ENCODE data around the gene CR1L. TPM values are rescaled to one million over a fixed set of nuclear protein-coding genes. Genes with fewer than 3 reads are reported as not detected.
"Not testable (repeated sequence)": the region's sequence is repeated elsewhere in the genome, so short reads cannot be mapped to it uniquely, and the experiment has no call there.

The CR1L gene
- total RNA-seq, 1 experiment from 2014 or later: not detected

DNA sequence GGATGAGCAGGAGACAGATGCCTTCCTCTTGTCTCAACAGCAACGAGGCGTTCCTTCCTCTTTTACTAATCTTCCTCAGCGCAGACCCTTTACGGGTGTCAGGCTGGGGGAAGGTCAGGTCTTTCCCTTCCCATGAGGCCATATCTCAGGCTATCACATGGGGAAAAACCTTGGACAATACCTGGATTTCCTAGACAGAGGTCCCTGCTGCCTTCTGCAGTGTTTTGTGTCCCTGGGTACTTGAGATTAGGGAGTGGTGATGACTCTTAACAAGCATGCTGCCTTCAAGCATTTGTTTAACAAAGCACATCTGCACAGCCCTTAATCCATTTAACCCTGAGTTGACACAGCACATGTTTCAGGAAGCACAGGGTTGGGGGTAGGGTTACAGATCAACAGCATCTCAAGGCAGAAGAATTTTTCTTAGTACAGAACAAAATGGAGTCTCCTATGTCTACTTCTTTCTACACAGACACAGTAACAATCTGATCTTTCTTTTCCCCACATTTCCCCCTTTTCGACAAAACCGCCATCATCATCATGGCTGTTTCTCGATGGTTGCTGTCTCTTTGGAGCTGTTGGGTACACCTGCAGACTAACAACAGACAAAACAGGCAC, 9.3 kb upstream of the CR1L start:
- H4K20me1 ChIP-seq (ENCODE audit: insufficient read depth); intact Hi-C loops (cut with micrococcal nuclease; ENCODE audit: unreplicated experiment); H3K4me1 ChIP-seq (replicated peaks; ENCODE audit: insufficient read depth); H3K36me3 ChIP-seq (ENCODE audit: low read depth); H3K79me2 ChIP-seq (ENCODE audit: low read depth); H3K27ac ChIP-seq; H3K4me3 ChIP-seq; H3K9me3 ChIP-seq (ENCODE audit: insufficient read depth, low read depth); H3K4me2 ChIP-seq; H2AFZ ChIP-seq; H3K9me2 ChIP-seq (ENCODE audit: insufficient read depth); POLR2A ChIA-PET (ENCODE audit: unreplicated experiment); CTCF ChIA-PET; DNase-seq; BruUV-seq (replicated peaks); H3F3A ChIP-seq (ENCODE audit: insufficient read depth, low read depth); H3K27me3 ChIP-seq (ENCODE audit: insufficient read depth, low read depth): not testable (repeated sequence)

DNA sequence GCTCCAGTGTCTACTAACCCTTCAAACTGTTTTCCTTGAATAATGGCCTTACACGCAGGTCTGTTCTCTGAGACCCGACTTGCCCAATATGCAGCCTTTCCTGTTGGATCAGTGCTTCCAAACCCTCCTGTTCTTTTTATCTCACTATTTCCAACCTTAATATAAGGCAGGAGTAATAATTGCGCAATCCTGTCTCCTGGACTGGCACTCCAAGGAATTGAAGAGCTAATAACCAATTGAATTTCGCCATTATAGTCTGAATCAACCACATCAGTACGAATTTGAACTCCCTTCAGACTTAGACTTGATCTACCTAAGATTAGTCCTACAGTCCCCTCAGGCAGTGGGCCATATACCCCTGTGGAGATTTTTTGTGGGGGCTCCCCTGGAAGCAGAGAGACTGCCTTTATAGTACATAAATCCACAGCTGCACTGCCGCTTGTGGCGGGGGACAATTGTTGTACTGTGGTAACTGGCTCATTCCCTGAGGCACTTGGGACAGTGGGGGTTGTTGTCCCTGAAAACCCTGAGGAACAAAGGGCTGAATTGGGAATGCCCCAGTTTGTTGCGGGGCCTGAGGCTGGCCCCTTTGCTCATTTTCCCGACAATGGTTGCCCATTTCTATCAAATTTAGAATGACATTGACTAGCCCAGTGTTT, 6.3 kb upstream of the CR1L start:
- H3K36me3 ChIP-seq (ENCODE audit: low read depth); H3F3A ChIP-seq (ENCODE audit: insufficient read depth, low read depth); H3K4me2 ChIP-seq; H2AFZ ChIP-seq; H3K9me3 ChIP-seq (ENCODE audit: insufficient read depth, low read depth); intact Hi-C loops (cut with micrococcal nuclease; ENCODE audit: unreplicated experiment); H3K4me3 ChIP-seq; H3K27ac ChIP-seq; POLR2A ChIA-PET (ENCODE audit: unreplicated experiment); H3K79me2 ChIP-seq (ENCODE audit: low read depth); H3K4me1 ChIP-seq (replicated peaks; ENCODE audit: insufficient read depth); H3K9me2 ChIP-seq (ENCODE audit: insufficient read depth); BruUV-seq (replicated peaks); H4K20me1 ChIP-seq (ENCODE audit: insufficient read depth); CTCF ChIA-PET; H3K27me3 ChIP-seq (ENCODE audit: insufficient read depth, low read depth); DNase-seq: not testable (repeated sequence)

DNA sequence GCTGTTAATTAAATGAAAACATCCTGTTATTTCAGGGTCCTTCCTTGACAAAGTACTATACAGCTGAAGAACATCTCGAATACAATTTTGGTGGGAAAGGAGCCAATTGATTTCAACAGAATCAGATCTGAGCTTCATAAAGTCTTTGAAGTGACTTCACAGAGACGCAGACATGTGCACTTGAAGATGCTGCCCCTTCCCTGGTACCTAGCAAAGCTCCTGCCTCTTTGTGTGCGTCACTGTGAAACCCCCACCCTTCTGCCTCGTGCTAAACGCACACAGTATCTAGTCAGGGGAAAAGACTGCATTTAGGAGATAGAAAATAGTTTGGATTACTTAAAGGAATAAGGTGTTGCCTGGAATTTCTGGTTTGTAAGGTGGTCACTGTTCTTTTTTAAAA, 5.6 kb upstream of the CR1L start:
- BruUV-seq (replicated peaks); H3K9me3 ChIP-seq (ENCODE audit: insufficient read depth, low read depth); intact Hi-C loops (cut with micrococcal nuclease; ENCODE audit: unreplicated experiment); H3F3A ChIP-seq (ENCODE audit: insufficient read depth, low read depth); CTCF ChIA-PET; H3K9me2 ChIP-seq (ENCODE audit: insufficient read depth); H3K27me3 ChIP-seq (ENCODE audit: insufficient read depth, low read depth); POLR2A ChIA-PET (ENCODE audit: unreplicated experiment); DNase-seq; H3K4me2 ChIP-seq; H3K4me3 ChIP-seq; H3K79me2 ChIP-seq (ENCODE audit: low read depth); H3K27ac ChIP-seq; H2AFZ ChIP-seq; H3K36me3 ChIP-seq (ENCODE audit: low read depth); H4K20me1 ChIP-seq (ENCODE audit: insufficient read depth); H3K4me1 ChIP-seq (replicated peaks; ENCODE audit: insufficient read depth): not testable (repeated sequence)

DNA sequence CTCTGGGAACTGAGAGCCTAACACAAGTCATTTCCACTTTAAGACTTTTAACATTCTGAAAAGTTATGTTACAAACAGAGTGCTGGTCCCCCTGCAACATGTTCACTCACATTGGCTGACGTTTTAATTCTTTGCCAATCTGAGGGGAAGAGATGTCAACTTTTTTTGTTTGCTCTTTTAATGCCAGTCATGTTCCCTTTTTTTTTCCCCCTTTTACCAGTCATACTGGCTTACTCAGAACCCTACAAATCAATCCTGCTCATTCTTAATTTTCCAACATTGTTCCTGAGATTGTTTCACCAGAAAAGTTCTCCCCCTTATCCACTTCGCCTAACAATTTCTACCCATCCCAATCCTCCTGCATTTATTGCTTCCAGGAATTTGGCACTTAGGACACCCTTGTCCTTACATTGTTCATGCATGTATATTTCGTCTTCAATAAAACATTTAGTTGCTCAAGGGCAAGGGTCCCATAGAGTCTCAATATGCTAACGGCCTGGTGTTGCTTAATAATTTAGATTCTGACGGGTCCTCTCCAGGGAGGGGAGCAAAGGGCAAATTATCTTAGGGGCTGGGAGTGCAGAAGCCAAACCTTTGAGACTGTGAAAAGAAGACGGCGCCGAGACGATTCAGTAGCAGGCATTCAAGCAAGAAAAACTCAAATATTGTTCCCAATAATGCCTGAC, 624 bp upstream of the CR1L start:
- no peaks in the 10 kb centered on the region for H3K27me3 ChIP-seq (ENCODE audit: insufficient read depth, low read depth)
- no peaks in the 10 kb centered on the region for H3K9me2 ChIP-seq (ENCODE audit: insufficient read depth)
- no peak overlapping the region for H3K27ac ChIP-seq
- H3K9me3 ChIP-seq (ENCODE audit: insufficient read depth, low read depth): no peaks in the 10 kb centered on the region
- no peaks in the 10 kb centered on the region for H3K79me2 ChIP-seq (ENCODE audit: low read depth)
- H3K36me3 ChIP-seq (ENCODE audit: low read depth): no peaks in the 10 kb centered on the region
- TF ChIP-seq, protein P1, sequence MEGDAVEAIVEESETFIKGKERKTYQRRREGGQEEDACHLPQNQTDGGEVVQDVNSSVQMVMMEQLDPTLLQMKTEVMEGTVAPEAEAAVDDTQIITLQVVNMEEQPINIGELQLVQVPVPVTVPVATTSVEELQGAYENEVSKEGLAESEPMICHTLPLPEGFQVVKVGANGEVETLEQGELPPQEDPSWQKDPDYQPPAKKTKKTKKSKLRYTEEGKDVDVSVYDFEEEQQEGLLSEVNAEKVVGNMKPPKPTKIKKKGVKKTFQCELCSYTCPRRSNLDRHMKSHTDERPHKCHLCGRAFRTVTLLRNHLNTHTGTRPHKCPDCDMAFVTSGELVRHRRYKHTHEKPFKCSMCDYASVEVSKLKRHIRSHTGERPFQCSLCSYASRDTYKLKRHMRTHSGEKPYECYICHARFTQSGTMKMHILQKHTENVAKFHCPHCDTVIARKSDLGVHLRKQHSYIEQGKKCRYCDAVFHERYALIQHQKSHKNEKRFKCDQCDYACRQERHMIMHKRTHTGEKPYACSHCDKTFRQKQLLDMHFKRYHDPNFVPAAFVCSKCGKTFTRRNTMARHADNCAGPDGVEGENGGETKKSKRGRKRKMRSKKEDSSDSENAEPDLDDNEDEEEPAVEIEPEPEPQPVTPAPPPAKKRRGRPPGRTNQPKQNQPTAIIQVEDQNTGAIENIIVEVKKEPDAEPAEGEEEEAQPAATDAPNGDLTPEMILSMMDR (conservative IDR thresholded peaks at IDR 0.05): no peak
- TF ChIP-seq EZH2 (IDR thresholded peaks at IDR 0.05; ENCODE audit: low read depth): no peak
- intact Hi-C loops (cut with micrococcal nuclease; ENCODE audit: unreplicated experiment): no loop called here
- no peak overlapping the region for H3K4me2 ChIP-seq
- H2AFZ ChIP-seq: no peak overlapping the region
- ChIA-PET CTCF (no interaction called here), POLR2A (ENCODE audit: unreplicated experiment) (no interaction called here)
- H3K4me3 ChIP-seq: no peak overlapping the region
- H3F3A ChIP-seq (ENCODE audit: insufficient read depth, low read depth): no peaks in the 10 kb centered on the region
- no peaks in the 10 kb centered on the region for H3K4me1 ChIP-seq (replicated peaks; ENCODE audit: insufficient read depth)
- no peaks in the 10 kb centered on the region for H4K20me1 ChIP-seq (ENCODE audit: insufficient read depth)
- no TSS peak for BruUV-seq (replicated peaks)
- DNase-seq: no peak

All from PC-9 (cell line).